ENCODE data around the gene RERE. TPM values are rescaled to one million over a fixed set of nuclear protein-coding genes. Genes with fewer than 3 reads are reported as not detected.
"Not testable (repeated sequence)": the region's sequence is repeated elsewhere in the genome, so short reads cannot be mapped to it uniquely, and the experiment has no call there.

RERE gene
- total RNA-seq, 1 experiment from 2014 or later: 14.9 TPM

- peak; percentile 43 for DNase-seq (ENCODE audit: low read depth)
Measured at GRCh38 chr1:8384088-8384487, 433.4 kb downstream of the RERE start.

GRCh38 chr1:8382608-8383505, 434.6 kb downstream of the RERE start:
- DNase-seq (ENCODE audit: low read depth): no peak

GRCh38 chr1:8382051-8382505, 435.4 kb downstream of the RERE start:
- no peak for DNase-seq (ENCODE audit: low read depth)

- no peak for DNase-seq (ENCODE audit: low read depth)
Measured at GRCh38 chr1:8381618-8382017, 435.8 kb downstream of the RERE start.

GRCh38 chr1:8380310-8380709, 437.1 kb downstream of the RERE start:
- not testable (repeated sequence) for DNase-seq (ENCODE audit: low read depth)

GRCh38 chr1:8379513-8380186, 437.8 kb downstream of the RERE start:
- DNase-seq (ENCODE audit: low read depth): no peak

- DNase-seq (ENCODE audit: low read depth): no peak
Measured at GRCh38 chr1:8378981-8379470, 438.4 kb downstream of the RERE start.

- DNase-seq (ENCODE audit: low read depth): no peak
Measured at GRCh38 chr1:8378178-8378577, 439.3 kb downstream of the RERE start.

GRCh38 chr1:8377271-8377981, 440.0 kb downstream of the RERE start:
- no peak for DNase-seq (ENCODE audit: low read depth)

GRCh38 chr1:8376358-8376840, 441.0 kb downstream of the RERE start:
- DNase-seq (ENCODE audit: low read depth): no peak

GRCh38 chr1:8374812-8375211, 442.6 kb downstream of the RERE start:
- DNase-seq (ENCODE audit: low read depth): peak; percentile 49

- no peak for DNase-seq (ENCODE audit: low read depth)
Measured at GRCh38 chr1:8374356-8374755, 443.1 kb downstream of the RERE start.

- peak; percentile 68 for DNase-seq (ENCODE audit: low read depth)
Measured at GRCh38 chr1:8373581-8374241, 443.7 kb downstream of the RERE start.

- no peak for DNase-seq (ENCODE audit: low read depth)
Measured at GRCh38 chr1:8373125-8373524, 444.3 kb downstream of the RERE start.

GRCh38 chr1:8371372-8371991, 446.0 kb downstream of the RERE start:
- DNase-seq (ENCODE audit: low read depth): no peak

- no peak for DNase-seq (ENCODE audit: low read depth)
Measured at GRCh38 chr1:8370905-8371315, 446.5 kb downstream of the RERE start.

- DNase-seq (ENCODE audit: low read depth): no peak
Measured at GRCh38 chr1:8370046-8370881, 447.2 kb downstream of the RERE start.

- DNase-seq (ENCODE audit: low read depth): no peak
Measured at GRCh38 chr1:8368956-8369639, 448.3 kb downstream of the RERE start.

- no peak for DNase-seq (ENCODE audit: low read depth)
Measured at GRCh38 chr1:8367571-8368194, 449.8 kb downstream of the RERE start.
